GM23248 (cell line): Measurements from ENCODE around the gene MESD. TPM values are rescaled to one million over a fixed set of nuclear protein-coding genes. Genes with fewer than 3 reads are reported as not detected.

ENCODE experiments used
- DNase-seq: peaks from one replicate; pipeline ENCODE4 v3.0.0-alpha.2; 2015
- H2AFZ ChIP-seq: fragments of 200-600 bp; sonication (generic); 2 replicates; pipeline ENCODE4 v1.6.1; 2016; ENCODE audit warnings: antibody characterized with exemption
- H3F3A ChIP-seq: fragments of 200-600 bp; sonication (generic); 2 replicates; pipeline ENCODE4 v1.6.1; 2016; ENCODE audit warnings: mild to moderate bottlenecking, antibody characterized with exemption, mixed run types; ENCODE audit not compliant: insufficient read depth
- H3K27ac ChIP-seq: fragments of 200-600 bp; sonication (generic); 2 replicates; pipeline ENCODE4 v1.5.1; 2016; ENCODE audit warnings: mild to moderate bottlenecking
- H3K27me3 ChIP-seq: fragments of 200-600 bp; sonication (generic); replicated peaks from 2 replicates; pipeline ENCODE4 v1.6.1; 2016; ENCODE audit warnings: mild to moderate bottlenecking; ENCODE audit not compliant: insufficient read depth
- H3K36me3 ChIP-seq: fragments of 200-600 bp; sonication (generic); 2 replicates; pipeline ENCODE4 v1.6.1; 2016; ENCODE audit warnings: low read depth, mild to moderate bottlenecking
- H3K4me1 ChIP-seq: fragments of 200-600 bp; sonication (generic); 2 replicates; pipeline ENCODE4 v1.6.1; 2016; ENCODE audit warnings: mild to moderate bottlenecking; ENCODE audit not compliant: insufficient read depth
- H3K4me2 ChIP-seq: fragments of 200-600 bp; sonication (generic); one replicate; pipeline ENCODE4 v1.6.1; 2016; ENCODE audit warnings: mild to moderate bottlenecking; ENCODE audit not compliant: unreplicated experiment
- H3K4me3 ChIP-seq: fragments of 200-600 bp; sonication (generic); 2 replicates; pipeline ENCODE4 v1.5.1; 2016; ENCODE audit warnings: mild to moderate bottlenecking
- H3K79me2 ChIP-seq: fragments of 200-600 bp; sonication (generic); 2 replicates; pipeline ENCODE4 v1.6.1; 2016; ENCODE audit warnings: mild to moderate bottlenecking; ENCODE audit not compliant: insufficient read depth
- H3K9ac ChIP-seq: fragments of 200-600 bp; sonication (generic); 2 replicates; pipeline ENCODE4 v1.6.1; 2016; ENCODE audit warnings: mild to moderate bottlenecking
- H3K9me2 ChIP-seq: fragments of 200-600 bp; sonication (generic); 2 replicates; pipeline ENCODE4 v1.6.1; 2016; ENCODE audit warnings: mixed run types, mild to moderate bottlenecking, moderate library complexity; ENCODE audit not compliant: insufficient read depth
- H3K9me3 ChIP-seq: fragments of 200-600 bp; sonication (generic); one replicate; pipeline ENCODE4 v1.6.1; 2017; ENCODE audit warnings: low read depth
- H4K20me1 ChIP-seq: fragments of 200-600 bp; sonication (generic); 2 replicates; pipeline ENCODE4 v1.6.0; 2016; ENCODE audit not compliant: insufficient read depth
- EZH2 ChIP-seq: fragments of 200-600 bp; sonication (generic); IDR thresholded peaks from 2 replicates; pipeline ENCODE4 v1.6.1; 2018; ENCODE audit warnings: antibody characterized with exemption, mild to moderate bottlenecking; ENCODE audit not compliant: insufficient read depth, poor library complexity, severe bottlenecking
- EZH2phosphoT487 ChIP-seq: fragments of 200-600 bp; sonication (generic); IDR thresholded peaks from 2 replicates; pipeline ENCODE4 v1.6.1; 2018; ENCODE audit warnings: antibody characterized with exemption, moderate library complexity, mild to moderate bottlenecking, low read depth; ENCODE audit not compliant: insufficient read depth
- WGBS, 2 experiments: methylation state at CpG; one replicate each; pipeline ENCODE4 v1.1.6; 2015 to 2017; ENCODE audit warnings: low lambda C conversion rate in 2 of 2, low coverage in 1 of 2; ENCODE audit errors: missing lambda C conversion rate in 2 of 2; 5-methylcytosine and 5-hydroxymethylcytosine counted together
- in situ Hi-C: fragments of 300-500 bp; cut with MboI; formaldehyde crosslinking; loops from 2 replicates; pipeline ENCODE4 v1.15.0; 2020
- polyA plus RNA-seq: library from polyadenylated mRNA; unstranded; fragments of >200 nt; fragmentation: Nextera tagmentation; extraction: Ambion mirVana; gene quantifications from 2 replicates; pipeline ENCODE4 v1.2.1, GENCODE V29; 2016
- total RNA-seq: library from RNA; depleted of rRNA; stranded (reverse); fragments of >200 nt; shearing (Covaris generic); gene quantifications from 2 replicates; pipeline ENCODE4 v1.2.3, GENCODE V29; 2014

MESD gene
- total and polyA plus RNA-seq, 2 experiments from 2014 or later = 23.0 to 35.5 TPM

DNA sequence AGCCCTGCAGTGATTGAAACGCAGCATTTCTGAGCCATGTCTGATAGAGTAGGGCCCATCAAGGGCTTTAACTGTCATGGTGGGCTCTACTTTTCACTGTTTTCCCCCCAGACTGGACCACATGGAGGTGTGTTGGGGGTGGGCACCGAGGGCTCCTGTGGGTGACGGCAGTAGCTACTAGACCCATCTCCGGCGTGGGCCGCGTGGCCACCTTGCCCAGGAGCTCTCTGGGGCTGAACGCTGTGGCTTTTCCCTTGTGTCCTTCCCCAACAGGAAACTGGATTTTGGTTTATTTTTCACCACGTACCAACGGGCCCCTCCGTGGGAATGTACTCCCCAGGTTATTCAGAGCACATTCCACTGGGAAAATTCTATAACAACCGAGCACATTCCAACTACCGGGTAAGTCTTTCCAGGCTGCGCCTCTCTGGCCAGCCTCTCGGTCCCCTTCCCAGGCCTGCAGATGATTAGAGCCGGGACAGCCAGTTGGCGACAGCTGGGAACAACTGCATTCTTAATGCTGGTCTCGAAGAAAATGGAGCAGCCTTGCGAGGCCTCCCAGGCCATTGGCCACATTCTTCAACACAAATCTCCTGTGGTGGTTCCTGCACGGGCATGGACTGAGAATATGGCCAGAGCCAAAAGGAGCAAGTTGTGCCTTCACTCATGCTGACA is 67.7 kb downstream of the MESD start:
- in situ Hi-C loops = no loop called here
- H3K27me3 ChIP-seq = no peaks in the 10 kb centered on the region
- no peak overlapping the region for H3K9ac ChIP-seq
- DNase-seq = no peak
- H3K9me2 ChIP-seq = no peaks in the 10 kb centered on the region
- 0 out of 2 replicates have a peak, but pooled peaks cover 3% of the 10 kb centered on the region for H3K4me1 ChIP-seq
- H3K4me2 ChIP-seq = no peak overlapping the region
- no peak overlapping the region for H3K4me3 ChIP-seq
- H4K20me1 ChIP-seq = no peaks in the 10 kb centered on the region
- H3K36me3 ChIP-seq = peaks cover 44% of the 10 kb centered on the region
- TF ChIP-seq EZH2phosphoT487 = no peak
- TF ChIP-seq EZH2 = no peak
- H2AFZ ChIP-seq = no peak overlapping the region
- no peaks in the 10 kb centered on the region for H3K9me3 ChIP-seq
- WGBS, 2 experiments = 71 to 74% methylated on average over 20 of the region's 20 CpGs
- peaks cover 94% of the 10 kb centered on the region for H3F3A ChIP-seq
- no peaks in the 10 kb centered on the region for H3K79me2 ChIP-seq
- H3K27ac ChIP-seq = no peak overlapping the region

- no peak overlapping the region for H3K4me3 ChIP-seq
- H3K36me3 ChIP-seq = peaks cover 36% of the 10 kb centered on the region
- 92 to 93% methylated on average over 5 of the region's 5 CpGs for WGBS, 2 experiments
- no peaks in the 10 kb centered on the region for H3K79me2 ChIP-seq
- peaks cover 97% of the 10 kb centered on the region for H3F3A ChIP-seq
- no peak overlapping the region for H2AFZ ChIP-seq
- TF ChIP-seq EZH2 (no peak), EZH2phosphoT487 (no peak)
- H3K27ac ChIP-seq = no peak overlapping the region
- no peaks in the 10 kb centered on the region for H3K9me2 ChIP-seq
- no peaks in the 10 kb centered on the region for H4K20me1 ChIP-seq
- H3K9me3 ChIP-seq = no peaks in the 10 kb centered on the region
- DNase-seq = no peak
- in situ Hi-C loops = no loop called here
- no peak overlapping the region for H3K9ac ChIP-seq
- no peaks in the 10 kb centered on the region for H3K4me1 ChIP-seq
- no peaks in the 10 kb centered on the region for H3K27me3 ChIP-seq
- no peak overlapping the region for H3K4me2 ChIP-seq
Measured at GRCh38 chr15:80920271-80920699, 69.3 kb downstream of the MESD start.

- H3K9me2 ChIP-seq = no peaks in the 10 kb centered on the region
- H3K27ac ChIP-seq = no peak overlapping the region
- H3K79me2 ChIP-seq = no peaks in the 10 kb centered on the region
- no peak overlapping the region for H3K4me2 ChIP-seq
- no peak for TF ChIP-seq EZH2
- no peak for TF ChIP-seq EZH2phosphoT487
- no peak overlapping the region for H2AFZ ChIP-seq
- no peaks in the 10 kb centered on the region for H3K27me3 ChIP-seq
- H3K9me3 ChIP-seq = no peaks in the 10 kb centered on the region
- WGBS, 2 experiments = 85 to 87% methylated on average over 5 of the region's 5 CpGs
- H3K36me3 ChIP-seq = peaks cover 25% of the 10 kb centered on the region
- no peak overlapping the region for H3K9ac ChIP-seq
- peaks cover 96% of the 10 kb centered on the region for H3F3A ChIP-seq
- no peaks in the 10 kb centered on the region for H3K4me1 ChIP-seq
- in situ Hi-C loops = no loop called here
- DNase-seq = no peak
- no peak overlapping the region for H3K4me3 ChIP-seq
- no peaks in the 10 kb centered on the region for H4K20me1 ChIP-seq
Measured at GRCh38 chr15:80918196-80918783, 71.3 kb downstream of the MESD start.

DNA sequence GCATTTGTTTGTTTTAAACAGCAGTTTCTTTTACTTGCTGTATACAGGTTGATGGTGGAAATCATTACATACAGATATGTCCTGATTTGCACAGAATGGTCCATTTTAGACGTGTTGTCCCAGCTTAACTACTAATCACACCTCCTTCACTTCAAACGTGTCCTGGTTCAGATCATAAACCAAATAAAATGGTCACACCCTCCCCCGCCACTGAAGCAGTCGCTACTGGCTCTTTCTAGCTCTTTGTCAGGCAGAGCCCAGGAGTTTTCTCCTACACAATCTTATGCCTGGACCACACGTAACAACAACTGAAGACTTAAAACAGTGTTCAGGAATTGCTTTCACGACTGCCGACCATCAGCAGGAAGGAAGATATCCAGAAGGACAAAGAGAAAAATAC is 73.6 kb downstream of the MESD start:
- Histone ChIP-seq H3K4me2 (no peak overlapping the region), H3K79me2 (no peaks in the 10 kb centered on the region), H3K27ac (no peak overlapping the region), H3K4me3 (no peak overlapping the region), H2AFZ (no peak overlapping the region), H3K9me2 (no peaks in the 10 kb centered on the region), H3K27me3 (no peaks in the 10 kb centered on the region), H3K9ac (no peak overlapping the region), H3K36me3 (peaks cover 14% of the 10 kb centered on the region; the same call in 1 of the 2 replicates), H3K4me1 (no peaks in the 10 kb centered on the region), H3F3A (peaks cover 91% of the 10 kb centered on the region), H4K20me1 (no peaks in the 10 kb centered on the region), H3K9me3 (no peaks in the 10 kb centered on the region)
- 62 to 66% methylated on average over 7 of the region's 7 CpGs for WGBS, 2 experiments
- in situ Hi-C loops = no loop called here
- TF ChIP-seq EZH2 (no peak), EZH2phosphoT487 (no peak)
- DNase-seq = no peak
